ENCODE measurements around the gene CERS1. TPM values are rescaled to one million over a fixed set of nuclear protein-coding genes. Genes with fewer than 3 reads are reported as not detected.

CERS1 gene
- total and polyA plus RNA-seq, 10 of the 15 experiments (the other 5 are each of a cell fraction or from before 2014, with no cell fraction given): 0.19 TPM; not detected in 9

DNA sequence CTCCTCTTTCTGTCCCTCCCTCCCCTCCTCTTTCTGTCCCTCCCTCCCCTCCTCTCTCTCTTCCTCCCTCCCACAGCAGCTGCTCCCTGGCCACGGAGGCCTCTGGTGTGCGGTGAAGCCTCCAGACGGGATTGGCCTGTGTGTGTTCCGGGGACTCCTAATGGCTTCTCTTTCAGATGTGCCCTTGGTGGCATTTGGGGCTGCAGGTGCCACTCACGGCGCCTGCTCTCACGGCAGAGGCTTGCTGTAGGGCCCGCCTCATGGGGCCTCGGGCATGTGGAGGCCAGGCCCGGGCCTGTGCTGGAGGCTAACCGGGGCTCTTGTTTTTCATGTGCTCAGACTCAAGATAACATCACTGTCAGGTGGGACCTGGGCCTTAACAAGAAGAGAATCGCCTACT is 43.3 kb downstream of the CERS1 start:
- 98% methylated on average over 12 of the region's 12 CpGs for WGBS (ENCODE audit: insufficient coverage, insufficient replicate concordance, low lambda C conversion rate, missing lambda C conversion rate)
- no peak for TF ChIP-seq IKZF1 (conservative IDR thresholded peaks at IDR 0.05)
- TF ChIP-seq FOXM1 (IDR thresholded peaks at IDR 0.05; ENCODE audit: low read depth, low read length): no peak
- no peak for TF ChIP-seq RB1 (IDR thresholded peaks at IDR 0.05; ENCODE audit: borderline replicate concordance)
- TF ChIP-seq PML (IDR thresholded peaks at IDR 0.05; ENCODE audit: low read length): no peak
- no peak for TF ChIP-seq JUNB (IDR thresholded peaks at IDR 0.05)
- TF ChIP-seq, protein P1, sequence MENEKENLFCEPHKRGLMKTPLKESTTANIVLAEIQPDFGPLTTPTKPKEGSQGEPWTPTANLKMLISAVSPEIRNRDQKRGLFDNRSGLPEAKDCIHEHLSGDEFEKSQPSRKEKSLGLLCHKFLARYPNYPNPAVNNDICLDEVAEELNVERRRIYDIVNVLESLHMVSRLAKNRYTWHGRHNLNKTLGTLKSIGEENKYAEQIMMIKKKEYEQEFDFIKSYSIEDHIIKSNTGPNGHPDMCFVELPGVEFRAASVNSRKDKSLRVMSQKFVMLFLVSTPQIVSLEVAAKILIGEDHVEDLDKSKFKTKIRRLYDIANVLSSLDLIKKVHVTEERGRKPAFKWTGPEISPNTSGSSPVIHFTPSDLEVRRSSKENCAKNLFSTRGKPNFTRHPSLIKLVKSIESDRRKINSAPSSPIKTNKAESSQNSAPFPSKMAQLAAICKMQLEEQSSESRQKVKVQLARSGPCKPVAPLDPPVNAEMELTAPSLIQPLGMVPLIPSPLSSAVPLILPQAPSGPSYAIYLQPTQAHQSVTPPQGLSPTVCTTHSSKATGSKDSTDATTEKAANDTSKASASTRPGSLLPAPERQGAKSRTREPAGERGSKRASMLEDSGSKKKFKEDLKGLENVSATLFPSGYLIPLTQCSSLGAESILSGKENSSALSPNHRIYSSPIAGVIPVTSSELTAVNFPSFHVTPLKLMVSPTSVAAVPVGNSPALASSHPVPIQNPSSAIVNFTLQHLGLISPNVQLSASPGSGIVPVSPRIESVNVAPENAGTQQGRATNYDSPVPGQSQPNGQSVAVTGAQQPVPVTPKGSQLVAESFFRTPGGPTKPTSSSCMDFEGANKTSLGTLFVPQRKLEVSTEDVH (IDR thresholded peaks at IDR 0.05; ENCODE audit: low read depth, partially characterized antibody): no peak
- TF ChIP-seq, protein P2, sequence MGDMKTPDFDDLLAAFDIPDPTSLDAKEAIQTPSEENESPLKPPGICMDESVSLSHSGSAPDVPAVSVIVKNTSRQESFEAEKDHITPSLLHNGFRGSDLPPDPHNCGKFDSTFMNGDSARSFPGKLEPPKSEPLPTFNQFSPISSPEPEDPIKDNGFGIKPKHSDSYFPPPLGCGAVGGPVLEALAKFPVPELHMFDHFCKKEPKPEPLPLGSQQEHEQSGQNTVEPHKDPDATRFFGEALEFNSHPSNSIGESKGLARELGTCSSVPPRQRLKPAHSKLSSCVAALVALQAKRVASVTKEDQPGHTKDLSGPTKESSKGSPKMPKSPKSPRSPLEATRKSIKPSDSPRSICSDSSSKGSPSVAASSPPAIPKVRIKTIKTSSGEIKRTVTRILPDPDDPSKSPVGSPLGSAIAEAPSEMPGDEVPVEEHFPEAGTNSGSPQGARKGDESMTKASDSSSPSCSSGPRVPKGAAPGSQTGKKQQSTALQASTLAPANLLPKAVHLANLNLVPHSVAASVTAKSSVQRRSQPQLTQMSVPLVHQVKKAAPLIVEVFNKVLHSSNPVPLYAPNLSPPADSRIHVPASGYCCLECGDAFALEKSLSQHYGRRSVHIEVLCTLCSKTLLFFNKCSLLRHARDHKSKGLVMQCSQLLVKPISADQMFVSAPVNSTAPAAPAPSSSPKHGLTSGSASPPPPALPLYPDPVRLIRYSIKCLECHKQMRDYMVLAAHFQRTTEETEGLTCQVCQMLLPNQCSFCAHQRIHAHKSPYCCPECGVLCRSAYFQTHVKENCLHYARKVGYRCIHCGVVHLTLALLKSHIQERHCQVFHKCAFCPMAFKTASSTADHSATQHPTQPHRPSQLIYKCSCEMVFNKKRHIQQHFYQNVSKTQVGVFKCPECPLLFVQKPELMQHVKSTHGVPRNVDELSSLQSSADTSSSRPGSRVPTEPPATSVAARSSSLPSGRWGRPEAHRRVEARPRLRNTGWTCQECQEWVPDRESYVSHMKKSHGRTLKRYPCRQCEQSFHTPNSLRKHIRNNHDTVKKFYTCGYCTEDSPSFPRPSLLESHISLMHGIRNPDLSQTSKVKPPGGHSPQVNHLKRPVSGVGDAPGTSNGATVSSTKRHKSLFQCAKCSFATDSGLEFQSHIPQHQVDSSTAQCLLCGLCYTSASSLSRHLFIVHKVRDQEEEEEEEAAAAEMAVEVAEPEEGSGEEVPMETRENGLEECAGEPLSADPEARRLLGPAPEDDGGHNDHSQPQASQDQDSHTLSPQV (IDR thresholded peaks at IDR 0.05): no peak
- no peak for TF ChIP-seq CHD1 (IDR thresholded peaks at IDR 0.05; ENCODE audit: low read depth, low read length)
- no peak for TF ChIP-seq NFYA (IDR thresholded peaks at IDR 0.05; ENCODE audit: borderline replicate concordance, low read depth, low read length)
- TF ChIP-seq, protein P3, sequence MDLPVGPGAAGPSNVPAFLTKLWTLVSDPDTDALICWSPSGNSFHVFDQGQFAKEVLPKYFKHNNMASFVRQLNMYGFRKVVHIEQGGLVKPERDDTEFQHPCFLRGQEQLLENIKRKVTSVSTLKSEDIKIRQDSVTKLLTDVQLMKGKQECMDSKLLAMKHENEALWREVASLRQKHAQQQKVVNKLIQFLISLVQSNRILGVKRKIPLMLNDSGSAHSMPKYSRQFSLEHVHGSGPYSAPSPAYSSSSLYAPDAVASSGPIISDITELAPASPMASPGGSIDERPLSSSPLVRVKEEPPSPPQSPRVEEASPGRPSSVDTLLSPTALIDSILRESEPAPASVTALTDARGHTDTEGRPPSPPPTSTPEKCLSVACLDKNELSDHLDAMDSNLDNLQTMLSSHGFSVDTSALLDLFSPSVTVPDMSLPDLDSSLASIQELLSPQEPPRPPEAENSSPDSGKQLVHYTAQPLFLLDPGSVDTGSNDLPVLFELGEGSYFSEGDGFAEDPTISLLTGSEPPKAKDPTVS (IDR thresholded peaks at IDR 0.05; ENCODE audit: low read depth, low read length): no peak
- no peak for TF ChIP-seq TCF7 (IDR thresholded peaks at IDR 0.05; ENCODE audit: borderline replicate concordance)
- no peak for TF ChIP-seq ASH2L (IDR thresholded peaks at IDR 0.05; ENCODE audit: borderline replicate concordance, low read depth)
- Histone ChIP-seq H4K20me1 (ENCODE audit: control insufficient read depth, insufficient read depth) (peaks cover 6% of the 10 kb centered on the region; the same call in 1 of the 2 replicates), H3K27me3 (replicated peaks in 1 of 2; ENCODE audit: control insufficient read depth in 2 of 2, insufficient read depth in 2 of 2, low read length in 1 of 2) (no peaks in the 10 kb centered on the region), H3K9ac (ENCODE audit: control insufficient read depth, insufficient read depth, low read length) (no peak overlapping the region), H2AFZ (ENCODE audit: control insufficient read depth, low read depth, low read length) (no peak overlapping the region), H3K4me2 (ENCODE audit: control insufficient read depth, insufficient read depth) (no peak overlapping the region), H3K27ac (ENCODE audit: control insufficient read depth, insufficient read depth) (no peak overlapping the region), H3K36me3 (ENCODE audit: control insufficient read depth in 2 of 2, insufficient read depth in 2 of 2, low read length in 1 of 2) (peaks cover 19 to 77% of the 10 kb centered on the region in 2 experiments), H3K9me3 (replicated peaks; ENCODE audit: control insufficient read depth, insufficient read depth, low read length) (no peaks in the 10 kb centered on the region), H3K4me1 (ENCODE audit: control insufficient read depth, insufficient read depth, low read length) (peaks cover 24% of the 10 kb centered on the region), H3K79me2 (ENCODE audit: control insufficient read depth, insufficient read depth, low read length) (peaks cover 16% of the 10 kb centered on the region), H3K4me3 (no peak overlapping the region)
- RAD21 ChIA-PET (ENCODE audit: unreplicated experiment): no interaction called here
- ATAC-seq (no peak), DNase-seq (ENCODE audit: low read depth, low spot score) (no peak), FAIRE-seq (no peak)
- CTCF ChIA-PET: no interaction called here
- SMC1A ChIA-PET (ENCODE audit: uncharacterized antibody, unreplicated experiment): no interaction called here
- intact Hi-C loops (cut with micrococcal nuclease; ENCODE audit: unreplicated experiment) (no loop called here), in situ Hi-C loops (cut with MboI) (loop anchor here (25.0 kb wide), 1 partner anchor 390 kb away; no protein-coding TSS in a partner anchor)
- BruUV-seq (replicated peaks): no TSS peak
- POLR2A ChIA-PET: no interaction called here
